ENCODE data around the gene SIN3B. TPM values are rescaled to one million over a fixed set of nuclear protein-coding genes. Genes with fewer than 3 reads are reported as not detected.

The SIN3B gene
- total RNA-seq, 1 donor from 2014 or later, result 89.6 TPM

DNA sequence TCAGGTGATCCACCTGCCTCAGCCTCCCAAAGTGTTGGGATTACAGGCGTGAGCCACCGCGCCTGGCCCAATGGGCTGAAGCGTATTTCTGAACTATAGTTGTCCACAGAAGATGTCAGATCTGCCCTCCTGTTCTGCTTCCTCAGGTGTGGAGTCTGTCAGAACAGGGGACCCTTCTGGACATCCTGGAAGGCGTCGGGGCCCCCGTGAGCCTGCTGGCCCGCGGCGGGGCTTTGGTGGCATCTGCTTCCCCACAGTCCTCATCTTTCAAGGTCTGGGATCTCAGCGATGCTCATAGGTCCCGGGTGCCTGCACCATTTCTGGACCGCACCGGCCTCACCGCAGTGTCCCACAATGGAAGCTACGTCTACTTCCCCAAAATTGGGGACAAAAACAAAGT, 29.5 kb upstream of the SIN3B start:
- TF ChIP-seq, protein P1, sequence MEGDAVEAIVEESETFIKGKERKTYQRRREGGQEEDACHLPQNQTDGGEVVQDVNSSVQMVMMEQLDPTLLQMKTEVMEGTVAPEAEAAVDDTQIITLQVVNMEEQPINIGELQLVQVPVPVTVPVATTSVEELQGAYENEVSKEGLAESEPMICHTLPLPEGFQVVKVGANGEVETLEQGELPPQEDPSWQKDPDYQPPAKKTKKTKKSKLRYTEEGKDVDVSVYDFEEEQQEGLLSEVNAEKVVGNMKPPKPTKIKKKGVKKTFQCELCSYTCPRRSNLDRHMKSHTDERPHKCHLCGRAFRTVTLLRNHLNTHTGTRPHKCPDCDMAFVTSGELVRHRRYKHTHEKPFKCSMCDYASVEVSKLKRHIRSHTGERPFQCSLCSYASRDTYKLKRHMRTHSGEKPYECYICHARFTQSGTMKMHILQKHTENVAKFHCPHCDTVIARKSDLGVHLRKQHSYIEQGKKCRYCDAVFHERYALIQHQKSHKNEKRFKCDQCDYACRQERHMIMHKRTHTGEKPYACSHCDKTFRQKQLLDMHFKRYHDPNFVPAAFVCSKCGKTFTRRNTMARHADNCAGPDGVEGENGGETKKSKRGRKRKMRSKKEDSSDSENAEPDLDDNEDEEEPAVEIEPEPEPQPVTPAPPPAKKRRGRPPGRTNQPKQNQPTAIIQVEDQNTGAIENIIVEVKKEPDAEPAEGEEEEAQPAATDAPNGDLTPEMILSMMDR (IDR thresholded peaks at IDR 0.05; ENCODE audit: unreplicated experiment), result no peak
- no peak for DNase-seq (ENCODE audit: low spot score, unreplicated experiment)
- H3K27me3 Mint-ChIP-seq, result no peaks in the 10 kb centered on the region
- no peaks in the 10 kb centered on the region for H3K36me3 Mint-ChIP-seq (ENCODE audit: insufficient read depth)
- no peaks in the 10 kb centered on the region for H3K4me1 Mint-ChIP-seq (ENCODE audit: low read depth)
- no peak overlapping the region for H3K27ac Mint-ChIP-seq
- peaks cover 4% of the 10 kb centered on the region for H3K9me3 Mint-ChIP-seq (ENCODE audit: low read depth)
- H3K4me3 Mint-ChIP-seq (ENCODE audit: low read depth), result no peak overlapping the region

DNA sequence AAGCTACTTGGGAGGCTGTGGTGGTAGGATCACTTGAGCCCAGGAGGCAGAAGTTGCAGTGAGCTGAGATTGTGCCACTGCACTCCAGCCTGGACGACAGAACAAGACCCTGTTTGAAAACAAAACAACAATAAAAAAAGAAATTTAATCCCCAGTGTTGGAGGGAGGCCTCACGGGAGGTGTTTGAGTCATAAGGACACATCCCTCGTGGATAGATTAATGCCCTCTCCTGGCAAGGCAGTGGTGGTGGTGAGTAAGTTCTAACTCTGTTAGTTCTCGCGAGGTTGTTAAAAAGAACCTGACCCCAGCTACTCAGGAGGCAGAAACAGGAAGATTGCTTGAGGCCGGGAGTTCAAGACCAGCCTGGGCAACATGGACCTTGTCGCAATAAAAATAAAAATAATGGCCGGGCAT, 27.6 kb upstream of the SIN3B start:
- Mint-ChIP-seq H3K4me3 (ENCODE audit: low read depth) (no peak overlapping the region), H3K9me3 (ENCODE audit: low read depth) (no peaks in the 10 kb centered on the region), H3K27me3 (no peaks in the 10 kb centered on the region), H3K4me1 (ENCODE audit: low read depth) (no peaks in the 10 kb centered on the region), H3K27ac (no peak overlapping the region), H3K36me3 (ENCODE audit: insufficient read depth) (no peaks in the 10 kb centered on the region)
- DNase-seq (ENCODE audit: low spot score, unreplicated experiment), result no peak
- TF ChIP-seq, protein P1 (IDR thresholded peaks at IDR 0.05; ENCODE audit: unreplicated experiment), result no peak

DNA sequence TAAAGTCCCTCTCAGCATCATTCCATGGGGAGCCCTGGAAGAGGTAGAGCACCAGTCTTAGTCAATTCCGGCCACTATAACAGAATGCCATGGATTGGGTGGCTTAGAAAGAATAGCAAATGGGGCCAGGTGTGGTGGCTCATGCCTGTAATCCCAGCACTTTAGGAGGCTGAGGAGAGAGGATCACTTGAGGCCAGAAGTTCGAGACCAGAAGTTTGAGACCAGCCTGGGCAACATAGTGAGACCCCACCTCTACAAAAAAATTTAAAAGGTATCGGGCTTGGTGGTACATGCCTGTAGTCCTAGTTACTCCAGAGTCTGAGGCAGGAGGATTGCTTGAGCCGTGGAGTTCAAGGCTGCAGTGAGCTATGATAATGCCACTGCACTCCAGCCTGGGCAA, 25.0 kb upstream of the SIN3B start:
- TF ChIP-seq, protein P1 (IDR thresholded peaks at IDR 0.05; ENCODE audit: unreplicated experiment), result no peak
- H3K27me3 Mint-ChIP-seq, result no peaks in the 10 kb centered on the region
- H3K27ac Mint-ChIP-seq, result no peak overlapping the region

DNA sequence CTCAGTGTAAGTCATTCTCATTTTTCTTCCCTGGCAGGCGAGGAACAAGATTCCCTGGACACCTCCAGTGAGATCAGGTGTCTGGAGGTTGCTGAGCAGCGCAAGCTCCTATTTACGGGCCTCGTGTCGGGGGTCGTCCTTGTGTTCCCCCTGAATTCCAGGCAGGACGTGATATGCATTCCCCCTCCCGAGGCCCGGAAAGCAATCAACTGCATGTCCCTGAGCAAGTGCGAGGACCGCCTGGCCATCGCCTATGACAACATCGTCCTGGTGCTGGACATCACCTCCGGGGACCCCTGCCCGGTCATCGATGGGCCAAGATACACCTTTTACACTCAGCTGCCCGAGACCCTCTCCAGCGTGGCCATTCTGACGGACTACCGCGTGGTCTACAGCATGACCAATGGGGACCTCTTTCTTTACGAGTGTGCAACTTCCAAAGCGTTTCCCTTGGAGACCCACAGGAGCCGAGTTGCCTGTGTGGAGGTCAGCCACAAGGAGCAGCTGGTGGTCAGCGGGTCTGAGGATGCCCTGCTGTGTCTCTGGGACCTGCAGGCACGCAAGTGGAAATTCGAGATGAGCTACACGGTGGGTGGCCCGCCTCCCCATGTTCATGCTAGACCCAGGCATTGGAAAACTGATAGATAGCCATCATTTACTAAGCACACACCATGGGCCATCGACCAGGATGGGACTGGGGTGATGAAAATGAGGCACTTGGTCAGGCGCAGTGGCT, 21.5 kb upstream of the SIN3B start:
- H3K27me3 Mint-ChIP-seq, result no peaks in the 10 kb centered on the region
- H3K4me1 Mint-ChIP-seq (ENCODE audit: low read depth), result no peaks in the 10 kb centered on the region
- H3K4me3 Mint-ChIP-seq (ENCODE audit: low read depth), result no peak overlapping the region
- H3K36me3 Mint-ChIP-seq (ENCODE audit: insufficient read depth), result no peaks in the 10 kb centered on the region
- DNase-seq (ENCODE audit: low spot score, unreplicated experiment), result no peak
- no peaks in the 10 kb centered on the region for H3K9me3 Mint-ChIP-seq (ENCODE audit: low read depth)
- no peak overlapping the region for H3K27ac Mint-ChIP-seq
- TF ChIP-seq, protein P1 (IDR thresholded peaks at IDR 0.05; ENCODE audit: unreplicated experiment), result no peak

More for the DNA sequence above, 25.0 kb upstream of the SIN3B start:
- no peak overlapping the region for H3K4me3 Mint-ChIP-seq (ENCODE audit: low read depth)
- H3K36me3 Mint-ChIP-seq (ENCODE audit: insufficient read depth), result no peaks in the 10 kb centered on the region
- no peak for DNase-seq (ENCODE audit: low spot score, unreplicated experiment)
- no peaks in the 10 kb centered on the region for H3K4me1 Mint-ChIP-seq (ENCODE audit: low read depth)
- H3K9me3 Mint-ChIP-seq (ENCODE audit: low read depth), result no peaks in the 10 kb centered on the region

DNA sequence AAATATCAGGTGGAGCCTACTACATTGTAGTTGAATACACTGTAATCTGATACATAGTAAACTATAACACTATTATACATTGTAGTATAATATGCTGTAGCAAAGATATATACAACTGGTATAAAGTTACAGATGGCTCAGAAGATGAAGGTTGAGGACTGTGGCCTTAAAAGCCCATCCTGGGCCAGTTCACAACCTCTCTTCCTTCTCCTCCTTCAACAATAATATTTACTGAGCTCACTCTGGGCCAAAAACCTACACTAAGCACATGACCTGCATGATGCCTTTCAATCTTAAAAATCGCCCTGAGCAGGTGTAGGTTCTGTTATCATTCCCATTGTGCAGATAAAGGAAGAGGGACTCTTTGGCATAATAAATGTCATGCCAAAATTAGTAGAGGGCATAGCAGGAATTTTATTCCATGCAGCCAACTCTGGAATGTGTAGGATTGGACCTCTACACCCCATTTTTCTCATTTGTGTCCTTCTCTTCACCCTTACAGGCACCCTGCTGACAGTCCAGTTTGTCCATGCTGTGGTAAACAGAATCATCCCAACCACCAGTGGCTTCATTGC, 14.6 kb upstream of the SIN3B start:
- Mint-ChIP-seq H3K4me3 (ENCODE audit: low read depth) (no peak overlapping the region), H3K27me3 (peaks cover 4% of the 10 kb centered on the region), H3K27ac (no peak overlapping the region), H3K9me3 (ENCODE audit: low read depth) (no peaks in the 10 kb centered on the region), H3K4me1 (ENCODE audit: low read depth) (no peaks in the 10 kb centered on the region), H3K36me3 (ENCODE audit: insufficient read depth) (no peaks in the 10 kb centered on the region)
- no peak for DNase-seq (ENCODE audit: low spot score, unreplicated experiment)
- TF ChIP-seq, protein P1 (IDR thresholded peaks at IDR 0.05; ENCODE audit: unreplicated experiment), result no peak
